ENCODE data around the gene LONRF2.

GRCh38 chr2:100238471-100238870 is 83.8 kb downstream of the LONRF2 start:
- TF ChIP-seq CTCF (IDR thresholded peaks at IDR 0.05), result no peak
- no peak for TF ChIP-seq EP300 (IDR thresholded peaks at IDR 0.05)
- TF ChIP-seq POLR2A (IDR thresholded peaks at IDR 0.05), result no peak

All from tibial nerve (tissue), 4 donors.